GM23248 (cell line): ENCODE measurements around the gene CELSR1. TPM values are rescaled to one million over a fixed set of nuclear protein-coding genes. Genes with fewer than 3 reads are reported as not detected.
A peak's percentile ranks its signal among the peaks of the same experiment; 100 is the strongest.

Source experiments
- DNase-seq: peaks from one replicate; pipeline ENCODE4 v3.0.0-alpha.2; 2015
- H2AFZ ChIP-seq: fragments of 200-600 bp; sonication (generic); 2 replicates; pipeline ENCODE4 v1.6.1; 2016; ENCODE audit warnings: antibody characterized with exemption
- H3F3A ChIP-seq: fragments of 200-600 bp; sonication (generic); 2 replicates; pipeline ENCODE4 v1.6.1; 2016; ENCODE audit warnings: mild to moderate bottlenecking, antibody characterized with exemption, mixed run types; ENCODE audit not compliant: insufficient read depth
- H3K27ac ChIP-seq: fragments of 200-600 bp; sonication (generic); 2 replicates; pipeline ENCODE4 v1.5.1; 2016; ENCODE audit warnings: mild to moderate bottlenecking
- H3K27me3 ChIP-seq: fragments of 200-600 bp; sonication (generic); replicated peaks from 2 replicates; pipeline ENCODE4 v1.6.1; 2016; ENCODE audit warnings: mild to moderate bottlenecking; ENCODE audit not compliant: insufficient read depth
- H3K36me3 ChIP-seq: fragments of 200-600 bp; sonication (generic); 2 replicates; pipeline ENCODE4 v1.6.1; 2016; ENCODE audit warnings: low read depth, mild to moderate bottlenecking
- H3K4me1 ChIP-seq: fragments of 200-600 bp; sonication (generic); 2 replicates; pipeline ENCODE4 v1.6.1; 2016; ENCODE audit warnings: mild to moderate bottlenecking; ENCODE audit not compliant: insufficient read depth
- H3K4me2 ChIP-seq: fragments of 200-600 bp; sonication (generic); one replicate; pipeline ENCODE4 v1.6.1; 2016; ENCODE audit warnings: mild to moderate bottlenecking; ENCODE audit not compliant: unreplicated experiment
- H3K4me3 ChIP-seq: fragments of 200-600 bp; sonication (generic); 2 replicates; pipeline ENCODE4 v1.5.1; 2016; ENCODE audit warnings: mild to moderate bottlenecking
- H3K79me2 ChIP-seq: fragments of 200-600 bp; sonication (generic); 2 replicates; pipeline ENCODE4 v1.6.1; 2016; ENCODE audit warnings: mild to moderate bottlenecking; ENCODE audit not compliant: insufficient read depth
- H3K9ac ChIP-seq: fragments of 200-600 bp; sonication (generic); 2 replicates; pipeline ENCODE4 v1.6.1; 2016; ENCODE audit warnings: mild to moderate bottlenecking
- H3K9me2 ChIP-seq: fragments of 200-600 bp; sonication (generic); 2 replicates; pipeline ENCODE4 v1.6.1; 2016; ENCODE audit warnings: mixed run types, mild to moderate bottlenecking, moderate library complexity; ENCODE audit not compliant: insufficient read depth
- H3K9me3 ChIP-seq: fragments of 200-600 bp; sonication (generic); one replicate; pipeline ENCODE4 v1.6.1; 2017; ENCODE audit warnings: low read depth
- H4K20me1 ChIP-seq: fragments of 200-600 bp; sonication (generic); 2 replicates; pipeline ENCODE4 v1.6.0; 2016; ENCODE audit not compliant: insufficient read depth
- EZH2 ChIP-seq: fragments of 200-600 bp; sonication (generic); IDR thresholded peaks from 2 replicates; pipeline ENCODE4 v1.6.1; 2018; ENCODE audit warnings: antibody characterized with exemption, mild to moderate bottlenecking; ENCODE audit not compliant: insufficient read depth, poor library complexity, severe bottlenecking
- EZH2phosphoT487 ChIP-seq: fragments of 200-600 bp; sonication (generic); IDR thresholded peaks from 2 replicates; pipeline ENCODE4 v1.6.1; 2018; ENCODE audit warnings: antibody characterized with exemption, moderate library complexity, mild to moderate bottlenecking, low read depth; ENCODE audit not compliant: insufficient read depth
- WGBS, 2 experiments: methylation state at CpG; one replicate each; pipeline ENCODE4 v1.1.6; 2015 to 2017; ENCODE audit warnings: low lambda C conversion rate in 2 of 2, low coverage in 1 of 2; ENCODE audit errors: missing lambda C conversion rate in 2 of 2; 5-methylcytosine and 5-hydroxymethylcytosine counted together
- in situ Hi-C: fragments of 300-500 bp; cut with MboI; formaldehyde crosslinking; loops from 2 replicates; pipeline ENCODE4 v1.15.0; 2020
- polyA plus RNA-seq: library from polyadenylated mRNA; unstranded; fragments of >200 nt; fragmentation: Nextera tagmentation; extraction: Ambion mirVana; gene quantifications from 2 replicates; pipeline ENCODE4 v1.2.1, GENCODE V29; 2016
- total RNA-seq: library from RNA; depleted of rRNA; stranded (reverse); fragments of >200 nt; shearing (Covaris generic); gene quantifications from 2 replicates; pipeline ENCODE4 v1.2.3, GENCODE V29; 2014

The CELSR1 gene
- total and polyA plus RNA-seq, 2 experiments from 2014 or later = 0.23 to 0.54 TPM

GRCh38 chr22:46392137-46392844 lies 145.1 kb downstream of the CELSR1 start:
- in situ Hi-C loops = no loop called here
- DNase-seq = no peak
- no peaks in the 10 kb centered on the region for H3K9me2 ChIP-seq

GRCh38 chr22:46391486-46392136 lies 145.8 kb downstream of the CELSR1 start:
- H3K9me3 ChIP-seq = no peaks in the 10 kb centered on the region
- no peaks in the 10 kb centered on the region for H3K79me2 ChIP-seq
- H3K4me2 ChIP-seq = no peak overlapping the region
- TF ChIP-seq EZH2 = no peak
- TF ChIP-seq EZH2phosphoT487 = no peak
- WGBS, 2 experiments = 93 to 95% methylated on average over 33 to 36 of the region's 36 CpGs
- no peak overlapping the region for H3K4me3 ChIP-seq
- peak overlapping the region; percentile 82; the same call in 1 of the 2 replicates for H2AFZ ChIP-seq
- no peaks in the 10 kb centered on the region for H4K20me1 ChIP-seq
- in situ Hi-C loops = no loop called here
- no peak overlapping the region for H3K9ac ChIP-seq
- H3K9me2 ChIP-seq = no peaks in the 10 kb centered on the region
- no peak overlapping the region for H3K27ac ChIP-seq
- no peaks in the 10 kb centered on the region for H3K27me3 ChIP-seq
- no peak for DNase-seq
- H3F3A ChIP-seq = no peaks in the 10 kb centered on the region
- H3K36me3 ChIP-seq = no peaks in the 10 kb centered on the region
- no peaks in the 10 kb centered on the region for H3K4me1 ChIP-seq

More at GRCh38 chr22:46392137-46392844, 145.1 kb downstream of the CELSR1 start:
- TF ChIP-seq EZH2 (no peak), EZH2phosphoT487 (no peak)
- no peak overlapping the region for H3K9ac ChIP-seq
- H3K4me1 ChIP-seq = no peaks in the 10 kb centered on the region
- no peaks in the 10 kb centered on the region for H3K36me3 ChIP-seq
- no peak overlapping the region for H3K4me3 ChIP-seq
- no peaks in the 10 kb centered on the region for H4K20me1 ChIP-seq
- H3F3A ChIP-seq = no peaks in the 10 kb centered on the region
- no peak overlapping the region for H3K4me2 ChIP-seq
- H2AFZ ChIP-seq = no peak overlapping the region
- 85 to 88% methylated on average over 16 of the region's 16 CpGs for whole genome bisulfite sequencing, 2 experiments
- H3K9me3 ChIP-seq = no peaks in the 10 kb centered on the region
- H3K79me2 ChIP-seq = no peaks in the 10 kb centered on the region
- no peaks in the 10 kb centered on the region for H3K27me3 ChIP-seq
- H3K27ac ChIP-seq = no peak overlapping the region

GRCh38 chr22:46390652-46391301 lies 146.6 kb downstream of the CELSR1 start:
- Histone ChIP-seq H3K27me3 (no peaks in the 10 kb centered on the region), H3F3A (no peaks in the 10 kb centered on the region), H3K9me2 (no peaks in the 10 kb centered on the region), H3K4me3 (peak overlapping the region; percentile 67), H3K27ac (peak overlapping the region; percentile 47), H3K36me3 (no peaks in the 10 kb centered on the region), H2AFZ (peak overlapping the region; percentile 82), H3K4me1 (no peaks in the 10 kb centered on the region), H4K20me1 (no peaks in the 10 kb centered on the region), H3K79me2 (no peaks in the 10 kb centered on the region), H3K4me2 (peak overlapping the region; percentile 97), H3K9me3 (no peaks in the 10 kb centered on the region), H3K9ac (peak overlapping the region; percentile 72)
- DNase-seq = peak; percentile 92
- no peak for TF ChIP-seq EZH2
- TF ChIP-seq EZH2phosphoT487 = no peak
- in situ Hi-C loops = no loop called here
- 4 to 5% methylated on average over 32 of the region's 32 CpGs for WGBS, 2 experiments

GRCh38 chr22:46390105-46390651 lies 147.2 kb downstream of the CELSR1 start:
- Histone ChIP-seq H3K4me1 (no peaks in the 10 kb centered on the region), H3F3A (no peaks in the 10 kb centered on the region), H3K36me3 (no peaks in the 10 kb centered on the region), H3K9ac (peak overlapping the region; percentile 72; the same call in 1 of the 2 replicates), H2AFZ (peak overlapping the region; percentile 82), H4K20me1 (no peaks in the 10 kb centered on the region), H3K27me3 (no peaks in the 10 kb centered on the region), H3K4me3 (peak overlapping the region; percentile 67), H3K4me2 (peak overlapping the region; percentile 97), H3K9me2 (no peaks in the 10 kb centered on the region), H3K9me3 (no peaks in the 10 kb centered on the region), H3K79me2 (no peaks in the 10 kb centered on the region), H3K27ac (no peak overlapping the region)
- in situ Hi-C loops = no loop called here
- no peak for DNase-seq
- 39 to 47% methylated on average over 16 to 20 of the region's 20 CpGs for whole genome bisulfite sequencing, 2 experiments
- TF ChIP-seq EZH2 = no peak
